ENCODE measurements around the gene DENND2A. TPM values are rescaled to one million over a fixed set of nuclear protein-coding genes. Genes with fewer than 3 reads are reported as not detected.
"Not testable (repeated sequence)": the region's sequence is repeated elsewhere in the genome, so short reads cannot be mapped to it uniquely, and the experiment has no call there.

Gene DENND2A
- total RNA-seq, 1 donor from 2014 or later, result 0.07 TPM

- no peak for DNase-seq (ENCODE audit: low read depth, low spot score)
Observed at GRCh38 chr7:140673063-140673773, 32.6 kb upstream of the DENND2A start.

GRCh38 chr7:140672382-140673062 is 31.9 kb upstream of the DENND2A start, which contains the start of gene ADCK2:
TSS of gene ADCK2 (plus strand) at chr7:140672945. CDS start at chr7:140673331, 386 bp downstream.
- DNase-seq (ENCODE audit: low read depth, low spot score), result no peak

GRCh38 chr7:140671966-140672365 is 31.4 kb upstream of the DENND2A start:
- no peak for DNase-seq (ENCODE audit: low read depth, low spot score)

- DNase-seq (ENCODE audit: low read depth, low spot score), result no peak
Observed at GRCh38 chr7:140670343-140670935, 29.8 kb upstream of the DENND2A start.

GRCh38 chr7:140669862-140670261 is 29.2 kb upstream of the DENND2A start:
- DNase-seq (ENCODE audit: low read depth, low spot score), result not testable (repeated sequence)

GRCh38 chr7:140669352-140669751 is 28.7 kb upstream of the DENND2A start:
- no peak for DNase-seq (ENCODE audit: low read depth, low spot score)

GRCh38 chr7:140668641-140669040 is 28.0 kb upstream of the DENND2A start:
- no peak for DNase-seq (ENCODE audit: low read depth, low spot score)

GRCh38 chr7:140667476-140667875 is 26.9 kb upstream of the DENND2A start:
- DNase-seq (ENCODE audit: low read depth, low spot score), result no peak

- DNase-seq (ENCODE audit: low read depth, low spot score), result not testable (repeated sequence)
Observed at GRCh38 chr7:140662938-140663337, 22.3 kb upstream of the DENND2A start.

- no peak for DNase-seq (ENCODE audit: low read depth, low spot score)
Observed at GRCh38 chr7:140661124-140661523, 20.5 kb upstream of the DENND2A start.

GRCh38 chr7:140659856-140660255 is 19.2 kb upstream of the DENND2A start:
- no peak for DNase-seq (ENCODE audit: low read depth, low spot score)

GRCh38 chr7:140657891-140658290 is 17.3 kb upstream of the DENND2A start:
- no peak for DNase-seq (ENCODE audit: low read depth, low spot score)

GRCh38 chr7:140656548-140657515 is 16.2 kb upstream of the DENND2A start:
- no peak for DNase-seq (ENCODE audit: low read depth, low spot score)

- DNase-seq (ENCODE audit: low read depth, low spot score), result no peak
Observed at GRCh38 chr7:140655511-140656408, 15.1 kb upstream of the DENND2A start.

GRCh38 chr7:140654661-140655060 is 14.0 kb upstream of the DENND2A start:
- no peak for DNase-seq (ENCODE audit: low read depth, low spot score)

- no peak for DNase-seq (ENCODE audit: low read depth, low spot score)
Observed at GRCh38 chr7:140654109-140654387, 13.4 kb upstream of the DENND2A start.

- DNase-seq (ENCODE audit: low read depth, low spot score), result peak; percentile 30
Observed at GRCh38 chr7:140653319-140654108, 12.9 kb upstream of the DENND2A start.

GRCh38 chr7:140650367-140650766 is 9.8 kb upstream of the DENND2A start:
- DNase-seq (ENCODE audit: low read depth, low spot score), result no peak

- no peak for DNase-seq (ENCODE audit: low read depth, low spot score)
Observed at GRCh38 chr7:140649556-140650205, 9.1 kb upstream of the DENND2A start.

All from pulmonary artery endothelial cell (primary cell).